HL-60 (cell line): ENCODE measurements around the gene NELFA.

Experiments used
- DNase-seq, 2 experiments: peaks; one replicate each; pipeline ENCODE4 v3.0.0-alpha.2; 2010 to 2020; ENCODE audit warnings: low read depth in 1 of 2, low spot score in 1 of 2
- H3K27ac ChIP-seq: fragments of 250-450 bp; sonication (Bioruptor Pico); replicated peaks from 2 replicates; pipeline ENCODE4 v1.5.1; 2020; ENCODE audit warnings: mild to moderate bottlenecking, moderate library complexity
- H3K27me3 ChIP-seq: fragments of 250-450 bp; sonication (Bioruptor Pico); 2 replicates; pipeline ENCODE4 v1.5.1; 2021; ENCODE audit warnings: mild to moderate bottlenecking, moderate library complexity; ENCODE audit not compliant: insufficient read depth, poor library complexity, severe bottlenecking
- H3K4me3 ChIP-seq: replicated peaks from 2 replicates; pipeline ENCODE4 v1.5.1; 2011; ENCODE audit warnings: mild to moderate bottlenecking, control low read depth, low read length; ENCODE audit not compliant: insufficient read depth
- CTCF ChIP-seq: IDR thresholded peaks from one replicate; pipeline ENCODE4 v1.5.1; 2011; ENCODE audit warnings: low read length, control low read depth, inconsistent platforms; ENCODE audit not compliant: insufficient read depth
- GABPA ChIP-seq: IDR thresholded peaks from 2 replicates; pipeline ENCODE4 v1.6.1; 2012; ENCODE audit warnings: low read depth
- POLR2AphosphoS5 ChIP-seq: IDR thresholded peaks from 2 replicates; pipeline ENCODE4 v1.6.1; 2012; ENCODE audit warnings: low read depth
- SPI1 ChIP-seq: IDR thresholded peaks from 2 replicates; pipeline ENCODE4 v1.6.1; 2012; ENCODE audit warnings: low read depth, mild to moderate bottlenecking, borderline replicate concordance
- TF ChIP-seq, protein P1 (sequence below): IDR thresholded peaks from 2 replicates; pipeline ENCODE4 v1.6.1; 2012; ENCODE audit warnings: low read depth; ENCODE audit not compliant: insufficient replicate concordance

Gene NELFA

GRCh38 chr4:1939664-1940509 is 68.9 kb downstream of the NELFA start:
- H3K27me3 ChIP-seq: no peaks in the 10 kb centered on the region
- no peak overlapping the region for H3K27ac ChIP-seq
- no peak for DNase-seq
- TF ChIP-seq, protein P1, sequence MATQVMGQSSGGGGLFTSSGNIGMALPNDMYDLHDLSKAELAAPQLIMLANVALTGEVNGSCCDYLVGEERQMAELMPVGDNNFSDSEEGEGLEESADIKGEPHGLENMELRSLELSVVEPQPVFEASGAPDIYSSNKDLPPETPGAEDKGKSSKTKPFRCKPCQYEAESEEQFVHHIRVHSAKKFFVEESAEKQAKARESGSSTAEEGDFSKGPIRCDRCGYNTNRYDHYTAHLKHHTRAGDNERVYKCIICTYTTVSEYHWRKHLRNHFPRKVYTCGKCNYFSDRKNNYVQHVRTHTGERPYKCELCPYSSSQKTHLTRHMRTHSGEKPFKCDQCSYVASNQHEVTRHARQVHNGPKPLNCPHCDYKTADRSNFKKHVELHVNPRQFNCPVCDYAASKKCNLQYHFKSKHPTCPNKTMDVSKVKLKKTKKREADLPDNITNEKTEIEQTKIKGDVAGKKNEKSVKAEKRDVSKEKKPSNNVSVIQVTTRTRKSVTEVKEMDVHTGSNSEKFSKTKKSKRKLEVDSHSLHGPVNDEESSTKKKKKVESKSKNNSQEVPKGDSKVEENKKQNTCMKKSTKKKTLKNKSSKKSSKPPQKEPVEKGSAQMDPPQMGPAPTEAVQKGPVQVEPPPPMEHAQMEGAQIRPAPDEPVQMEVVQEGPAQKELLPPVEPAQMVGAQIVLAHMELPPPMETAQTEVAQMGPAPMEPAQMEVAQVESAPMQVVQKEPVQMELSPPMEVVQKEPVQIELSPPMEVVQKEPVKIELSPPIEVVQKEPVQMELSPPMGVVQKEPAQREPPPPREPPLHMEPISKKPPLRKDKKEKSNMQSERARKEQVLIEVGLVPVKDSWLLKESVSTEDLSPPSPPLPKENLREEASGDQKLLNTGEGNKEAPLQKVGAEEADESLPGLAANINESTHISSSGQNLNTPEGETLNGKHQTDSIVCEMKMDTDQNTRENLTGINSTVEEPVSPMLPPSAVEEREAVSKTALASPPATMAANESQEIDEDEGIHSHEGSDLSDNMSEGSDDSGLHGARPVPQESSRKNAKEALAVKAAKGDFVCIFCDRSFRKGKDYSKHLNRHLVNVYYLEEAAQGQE: no peak
- TF ChIP-seq CTCF (no peak), POLR2AphosphoS5 (no peak), SPI1 (no peak), GABPA (no peak)
- no peak overlapping the region for H3K4me3 ChIP-seq

DNA sequence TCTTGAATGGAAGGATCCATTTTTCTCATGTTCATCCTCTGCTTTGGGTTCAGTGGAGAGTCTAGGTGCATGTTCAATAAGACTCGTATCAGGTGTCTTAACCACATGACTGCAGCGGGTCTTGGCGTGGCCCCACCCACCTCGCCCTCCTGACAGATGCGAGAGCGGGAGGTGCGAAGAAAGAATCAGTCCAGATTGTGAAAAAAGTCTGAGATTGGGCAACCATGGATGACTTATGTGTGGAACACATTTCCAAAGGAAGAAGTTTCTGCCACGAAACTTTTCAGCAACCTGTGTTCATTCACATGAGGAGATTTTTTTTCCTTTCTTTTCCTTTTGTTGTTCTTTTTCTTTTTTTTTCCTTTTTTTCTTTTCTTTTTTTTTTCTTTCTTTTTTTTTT is 70.7 kb downstream of the NELFA start:
- DNase-seq: peak in 1 of 2 experiments; percentile 29
- no peak for TF ChIP-seq POLR2AphosphoS5
- TF ChIP-seq, protein P1: no peak
- TF ChIP-seq SPI1: no peak
- Histone ChIP-seq H3K27me3 (no peaks in the 10 kb centered on the region), H3K4me3 (no peak overlapping the region), H3K27ac (no peak overlapping the region)

- Histone ChIP-seq H3K4me3 (no peak overlapping the region), H3K27ac (no peak overlapping the region), H3K27me3 (no peaks in the 10 kb centered on the region)
- DNase-seq: no peak
- no peak for TF ChIP-seq POLR2AphosphoS5
- no peak for TF ChIP-seq SPI1
- TF ChIP-seq GABPA: no peak
- TF ChIP-seq, protein P1: no peak
- no peak for TF ChIP-seq CTCF
Measured at GRCh38 chr4:1937550-1937949, 71.2 kb downstream of the NELFA start.
